HepG2 (cell line): Measurements from ENCODE around the gene FAM124B. TPM values are rescaled to one million over a fixed set of nuclear protein-coding genes. Genes with fewer than 3 reads are reported as not detected.

Experiments used
- ELF3 ChIP-seq: IDR thresholded peaks from 2 replicates; pipeline ENCODE4 v1.6.1; 2016; ENCODE audit warnings: missing genetic modification reagents, missing compliant biosample characterization
- FOXA3 ChIP-seq: IDR thresholded peaks from 2 replicates; pipeline ENCODE4 v1.6.1; 2016; ENCODE audit warnings: missing genetic modification reagents, missing compliant biosample characterization
- FOXJ3 ChIP-seq: sonication (generic); formaldehyde crosslinking; IDR thresholded peaks from 2 replicates; pipeline ENCODE4 v1.4.0; 2020; ENCODE audit warnings: missing genetic modification reagents, mild to moderate bottlenecking, borderline replicate concordance
- NKX3-1 ChIP-seq: sonication (generic); formaldehyde crosslinking; IDR thresholded peaks from 2 replicates; pipeline ENCODE4 v1.5.0; 2020; ENCODE audit warnings: missing genetic modification reagents
- POLR2G ChIP-seq: fragments of 200-400 bp; formaldehyde crosslinking; IDR thresholded peaks from 2 replicates; pipeline ENCODE4 v1.6.1; 2018; ENCODE audit warnings: mild to moderate bottlenecking, low read depth, low read length, moderate library complexity
- STAG1 ChIP-seq: sonication (generic); formaldehyde crosslinking; IDR thresholded peaks from 2 replicates; pipeline ENCODE4 v1.4.0; 2020; ENCODE audit warnings: missing genetic modification reagents
- ZFY ChIP-seq: sonication (generic); formaldehyde crosslinking; IDR thresholded peaks from 2 replicates; pipeline ENCODE4 v1.4.0; 2020; ENCODE audit warnings: missing genetic modification reagents
- ZNF10 ChIP-seq: sonication (generic); formaldehyde crosslinking; IDR thresholded peaks from 2 replicates; pipeline ENCODE4 v1.4.0; 2020; ENCODE audit warnings: mild to moderate bottlenecking, low read depth, missing genetic modification reagents, borderline replicate concordance
- ZNF280D ChIP-seq: sonication (generic); formaldehyde crosslinking; IDR thresholded peaks from 2 replicates; pipeline ENCODE4 v1.5.1; 2020; ENCODE audit warnings: mild to moderate bottlenecking, missing genetic modification reagents
- ZNF781 ChIP-seq: sonication (generic); formaldehyde crosslinking; IDR thresholded peaks from 2 replicates; pipeline ENCODE4 v1.5.1; 2020; ENCODE audit warnings: borderline replicate concordance, mild to moderate bottlenecking, missing genetic modification reagents; ENCODE audit errors: not compliant biosample characterization
- polyA plus RNA-seq, 8 experiments: library from polyadenylated mRNA; depleted of rRNA in 3 of 8; stranded (reverse) in 7 of 8; unstranded in 1 of 8; fragments of >200 nt; fragmentation: Illumina TruSeq in 4 of 8; extraction: Trizol in 4 of 8; gene quantifications; 2 replicates each; pipeline versions ENCODE4 v1.2.1 to v1.2.3, GENCODE V29; 2011 to 2016; ENCODE audit warnings: low read depth in 4 of 8, missing spikeins in 1 of 8, mixed read lengths in 1 of 8; ENCODE audit not compliant: insufficient read depth in 1 of 8
- total RNA-seq, 5 experiments: library from RNA; depleted of rRNA; stranded (reverse); fragments of >200 nt; fragmentation: Illumina TruSeq; extraction: Trizol; gene quantifications; 2 replicates each; pipeline ENCODE4 v1.2.3, GENCODE V29; 2016; ENCODE audit warnings: low read depth in 1 of 5

The FAM124B gene
- total and polyA plus RNA-seq, 2 of the 13 experiments (the other 11 are each of a cell fraction or from before 2014, with no cell fraction given) = not detected

DNA sequence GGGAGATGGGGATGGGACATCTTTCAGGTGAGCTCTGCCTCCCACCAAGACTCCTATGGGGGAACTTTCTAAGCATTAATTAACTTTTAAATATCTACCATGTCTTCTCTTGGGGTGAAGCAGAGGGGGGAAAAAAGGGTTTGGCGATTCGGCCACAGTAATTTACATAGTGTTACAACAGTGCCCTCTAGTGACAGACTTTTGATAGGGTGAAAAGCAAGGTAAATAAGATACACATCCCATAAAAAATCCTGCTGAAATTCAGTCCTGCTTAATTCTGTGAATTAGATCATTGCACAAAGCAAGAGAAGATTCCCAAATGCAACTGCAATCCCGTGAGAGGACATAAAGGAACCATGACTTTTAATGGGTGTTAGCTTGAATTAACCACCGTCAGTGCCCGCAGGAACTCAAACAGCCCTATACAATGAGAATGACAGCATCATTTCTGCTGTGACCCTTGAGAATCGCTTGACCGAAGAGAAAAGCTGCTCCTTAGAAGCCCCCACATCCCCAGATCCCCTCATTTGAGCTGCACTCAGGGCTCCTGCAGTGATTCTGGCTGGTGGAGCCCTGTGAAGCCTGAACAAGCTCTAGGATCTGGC, 32.8 kb downstream of the FAM124B start (continued):
- TF ChIP-seq ZNF280D (CRISPR knock-in tag) (0 out of 2 replicates have a peak, but pooled peaks have one; percentile 29), STAG1 (peak; percentile 68), ZFY (CRISPR knock-in tag) (0 out of 2 replicates have a peak, but pooled peaks have one; percentile 15), FOXJ3 (CRISPR knock-in tag) (0 out of 2 replicates have a peak, but pooled peaks have one; percentile 25), NKX3-1 (CRISPR knock-in tag) (0 out of 2 replicates have a peak, but pooled peaks have one; percentile 12), POLR2G (no peak), FOXA3 (CRISPR knock-in tag) (peak; percentile 59), ELF3 (no peak), ZNF781 (CRISPR knock-in tag) (peak; percentile 23), ZNF10 (CRISPR knock-in tag) (no peak)
